Gastrocnemius medialis (tissue), 4 donors: ENCODE results near the gene ATXN1.

Experiments used
- CTCF ChIP-seq, 5 experiments: fragments of 450-650 bp in 3 of 5; fragments of 200-600 bp in 2 of 5; sonication (generic) in 2 of 5; IDR thresholded peaks in 4 of 5; conservative IDR thresholded peaks in 1 of 5; 1 replicate in 4 of 5; 2 replicates in 1 of 5; pipeline ENCODE4 v1.5.1; 2016 to 2019; ENCODE audit warnings: antibody characterized with exemption in 5 of 5, mild to moderate bottlenecking in 3 of 5, moderate library complexity in 3 of 5
- POLR2A ChIP-seq, 2 donors: fragments of 450-650 bp; IDR thresholded peaks; one replicate each; pipeline ENCODE4 v1.6.1; 2017; ENCODE audit warnings: antibody characterized with exemption in 2 of 2, mild to moderate bottlenecking in 2 of 2, moderate library complexity in 2 of 2

GRCh38 chr6:16676376-16676775 lies 84.9 kb downstream of the ATXN1 start:
- no peak for TF ChIP-seq POLR2A (IDR thresholded peaks at IDR 0.05)
- TF ChIP-seq CTCF (IDR thresholded peaks at IDR 0.05 in 4 of 5, conservative IDR thresholded peaks at IDR 0.05 in 1 of 5), result no peak
